GM13976 (cell line): ENCODE data around the gene CHD2.
"Not testable (repeated sequence)": the region's sequence is repeated elsewhere in the genome, so short reads cannot be mapped to it uniquely, and the experiment has no call there.

Experiments used
- DNase-seq: peaks from one replicate; pipeline ENCODE4 v3.0.0; 2012; ENCODE audit warnings: low spot score
- in situ Hi-C: fragments of 300-500 bp; cut with MboI; formaldehyde crosslinking; loops from one replicate; pipeline ENCODE4 v1.12.0; 2022; ENCODE audit warnings: low sequenced_read_pairs, mixed read lengths, inconsistent platforms; ENCODE audit not compliant: unreplicated experiment
- TF ChIP-seq, protein P1 (sequence below): IDR thresholded peaks from 2 replicates; pipeline ENCODE4 v1.5.1; 2012; ENCODE audit warnings: borderline replicate concordance, mild to moderate bottlenecking; ENCODE audit not compliant: insufficient read depth; ENCODE audit errors: extremely low read depth, missing control alignments, control extremely low read depth

The CHD2 gene

DNA sequence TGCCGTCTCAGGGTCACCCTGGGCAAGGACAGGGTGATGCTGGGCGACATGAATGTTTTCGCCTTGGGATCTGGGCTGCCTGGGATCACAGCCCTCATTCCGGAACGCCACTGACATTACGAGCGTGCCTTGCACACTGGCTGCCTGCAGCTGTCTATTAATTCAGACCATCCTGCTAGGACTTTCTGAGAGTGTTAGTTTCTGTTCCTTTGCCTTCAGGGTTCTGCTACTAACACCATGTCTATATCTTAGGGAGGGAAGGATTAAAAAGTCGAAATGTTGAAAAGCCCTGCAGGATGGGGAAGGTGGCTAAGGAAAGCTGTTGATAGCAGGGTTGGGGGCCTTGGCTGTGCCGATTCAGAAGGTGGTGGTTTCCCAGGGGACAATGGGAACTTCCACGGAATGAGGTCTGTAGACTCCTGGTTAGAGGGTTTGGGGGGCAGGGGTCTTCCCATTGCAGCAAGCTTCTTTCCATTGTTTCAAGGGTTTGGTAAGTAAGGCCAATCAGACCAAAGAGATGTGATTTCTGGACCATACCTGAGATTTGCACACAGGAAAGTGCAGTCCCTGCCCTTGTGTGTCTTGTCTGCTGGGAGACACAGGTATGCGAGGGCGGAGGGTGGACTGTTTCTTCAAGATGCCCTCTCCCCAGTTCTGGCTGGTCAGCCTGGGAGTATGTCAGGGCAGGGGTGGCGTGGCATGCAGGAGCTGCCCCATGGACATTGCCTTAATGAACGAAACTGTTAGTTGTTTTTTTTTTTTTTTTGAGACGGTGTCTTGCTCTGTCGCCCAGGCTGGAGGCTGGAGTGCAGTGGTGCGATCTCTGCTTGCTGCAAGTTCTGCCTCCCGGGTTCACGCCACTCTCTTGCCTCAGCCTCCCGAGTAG, 137.9 kb downstream of the CHD2 start:
- TF ChIP-seq, protein P1, sequence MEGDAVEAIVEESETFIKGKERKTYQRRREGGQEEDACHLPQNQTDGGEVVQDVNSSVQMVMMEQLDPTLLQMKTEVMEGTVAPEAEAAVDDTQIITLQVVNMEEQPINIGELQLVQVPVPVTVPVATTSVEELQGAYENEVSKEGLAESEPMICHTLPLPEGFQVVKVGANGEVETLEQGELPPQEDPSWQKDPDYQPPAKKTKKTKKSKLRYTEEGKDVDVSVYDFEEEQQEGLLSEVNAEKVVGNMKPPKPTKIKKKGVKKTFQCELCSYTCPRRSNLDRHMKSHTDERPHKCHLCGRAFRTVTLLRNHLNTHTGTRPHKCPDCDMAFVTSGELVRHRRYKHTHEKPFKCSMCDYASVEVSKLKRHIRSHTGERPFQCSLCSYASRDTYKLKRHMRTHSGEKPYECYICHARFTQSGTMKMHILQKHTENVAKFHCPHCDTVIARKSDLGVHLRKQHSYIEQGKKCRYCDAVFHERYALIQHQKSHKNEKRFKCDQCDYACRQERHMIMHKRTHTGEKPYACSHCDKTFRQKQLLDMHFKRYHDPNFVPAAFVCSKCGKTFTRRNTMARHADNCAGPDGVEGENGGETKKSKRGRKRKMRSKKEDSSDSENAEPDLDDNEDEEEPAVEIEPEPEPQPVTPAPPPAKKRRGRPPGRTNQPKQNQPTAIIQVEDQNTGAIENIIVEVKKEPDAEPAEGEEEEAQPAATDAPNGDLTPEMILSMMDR: no peak
- DNase-seq: no peak
- in situ Hi-C loops: no loop called here

DNA sequence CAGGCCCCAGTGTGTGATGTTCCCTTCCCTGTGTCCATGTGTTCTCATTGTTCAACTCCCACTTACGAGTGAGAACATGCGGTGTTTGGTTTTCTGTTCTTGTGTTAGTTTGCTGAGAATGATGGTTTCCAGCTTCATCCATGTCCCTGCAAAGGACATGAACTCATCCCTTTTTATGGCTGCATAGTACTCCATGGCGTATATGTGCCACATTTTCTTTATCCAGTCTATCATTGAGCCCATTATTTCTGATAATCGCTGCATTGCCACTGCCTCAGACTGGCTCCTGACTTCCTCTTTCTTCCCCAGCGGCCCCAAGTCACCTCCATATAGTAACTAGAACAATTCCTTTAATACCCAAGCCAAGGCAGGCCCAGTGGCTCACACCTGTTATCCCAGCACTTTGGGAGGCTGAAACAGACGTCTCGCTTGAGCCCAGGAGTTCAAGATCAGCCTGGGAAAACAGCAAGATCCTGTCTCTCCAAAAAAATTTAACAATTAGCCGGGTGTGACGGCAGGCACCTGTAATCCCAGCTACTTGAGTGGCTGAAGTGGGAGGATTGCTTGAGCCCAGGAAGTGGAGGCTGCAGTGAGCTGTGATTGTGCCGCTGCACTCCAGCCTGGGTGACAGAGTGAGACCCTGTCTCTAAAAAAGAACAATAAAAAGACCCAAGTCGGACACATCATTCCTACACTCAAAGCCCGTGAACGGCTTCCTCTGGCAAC, 139.6 kb downstream of the CHD2 start:
- DNase-seq, in situ Hi-C loops: not testable (repeated sequence)

DNA sequence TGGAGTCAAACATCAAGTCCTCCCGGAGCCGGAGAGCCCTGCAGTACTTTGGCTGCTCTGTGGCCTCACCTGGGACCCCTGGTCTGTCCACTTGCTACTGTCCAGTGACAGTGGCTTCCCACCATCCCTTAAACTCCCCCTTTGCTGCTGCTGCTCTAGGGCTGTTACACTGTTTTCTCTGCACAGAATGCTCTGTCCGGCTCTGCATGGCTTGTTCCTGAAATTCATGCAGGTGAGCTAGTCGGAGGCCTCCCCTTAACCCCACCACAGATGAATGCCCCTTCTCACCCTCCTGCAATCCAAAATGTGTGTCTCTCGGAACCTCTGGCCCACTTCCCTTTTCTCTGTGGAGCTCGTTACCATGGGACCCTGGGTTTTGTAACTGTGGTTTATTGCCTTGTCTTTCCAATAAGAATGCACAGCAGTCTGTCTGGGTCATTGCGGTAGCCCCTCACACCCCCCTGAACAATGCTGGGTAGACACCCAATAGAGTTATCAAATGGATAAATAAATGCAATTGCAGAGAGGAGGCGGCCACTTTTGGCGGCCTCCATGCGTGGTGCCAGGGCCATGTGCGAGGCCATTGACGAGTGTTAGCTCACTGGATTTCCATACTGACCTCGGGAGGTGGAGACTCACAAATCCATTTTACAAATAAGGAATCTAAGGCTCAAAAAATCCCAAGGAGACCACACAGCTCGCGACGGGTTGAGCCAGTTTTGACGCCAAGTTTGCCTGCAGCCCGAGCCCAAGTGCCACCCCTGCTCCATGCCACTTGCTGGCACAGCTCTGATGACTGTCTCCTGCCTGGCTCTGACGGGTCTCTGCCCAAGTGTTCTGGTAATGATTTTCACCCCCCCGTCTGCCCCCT, 140.4 kb downstream of the CHD2 start:
- no peak for DNase-seq
- TF ChIP-seq, protein P1: no peak
- in situ Hi-C loops: no loop called here

DNA sequence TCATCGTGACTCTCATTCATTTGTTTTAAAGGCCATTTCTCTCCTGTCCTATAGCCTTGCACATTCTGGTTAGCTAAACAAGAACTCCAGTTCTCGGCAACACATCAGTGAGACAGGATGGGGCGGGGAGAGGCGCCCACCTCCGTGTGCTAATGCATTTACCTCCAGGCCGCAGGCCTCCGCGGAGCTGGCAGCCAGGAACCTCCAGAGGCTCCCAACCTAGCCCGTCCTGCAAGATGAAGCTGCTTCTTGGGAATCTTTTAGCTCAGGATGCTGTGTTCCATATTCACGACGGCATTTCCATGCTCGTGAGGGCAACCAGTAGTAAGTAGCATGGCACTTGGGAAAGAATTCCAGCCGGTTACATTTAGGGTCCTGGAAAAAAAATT, 141.0 kb downstream of the CHD2 start:
- DNase-seq: no peak
- TF ChIP-seq, protein P1: no peak
- in situ Hi-C loops: no loop called here

DNA sequence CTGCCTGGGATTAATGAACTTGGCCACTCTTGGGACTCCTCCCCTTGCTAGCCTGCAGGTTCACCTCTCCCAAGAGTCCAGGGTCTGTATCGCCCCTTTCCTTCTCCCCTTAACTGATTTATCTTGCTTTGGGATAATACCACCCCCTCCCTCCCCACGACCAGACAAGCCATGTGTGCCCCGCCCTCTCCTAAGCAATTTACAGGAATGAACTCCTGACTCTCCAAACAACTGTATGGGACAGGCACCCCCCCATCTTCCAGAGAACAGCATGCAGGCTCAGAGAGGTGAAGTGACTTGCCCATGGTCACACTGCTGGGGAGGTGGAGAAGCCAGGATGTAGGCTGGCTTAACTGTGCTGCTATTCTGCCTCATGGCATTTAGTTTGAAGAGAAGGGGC, 142.1 kb downstream of the CHD2 start:
- TF ChIP-seq, protein P1: no peak
- no peak for DNase-seq
- in situ Hi-C loops: no loop called here

DNA sequence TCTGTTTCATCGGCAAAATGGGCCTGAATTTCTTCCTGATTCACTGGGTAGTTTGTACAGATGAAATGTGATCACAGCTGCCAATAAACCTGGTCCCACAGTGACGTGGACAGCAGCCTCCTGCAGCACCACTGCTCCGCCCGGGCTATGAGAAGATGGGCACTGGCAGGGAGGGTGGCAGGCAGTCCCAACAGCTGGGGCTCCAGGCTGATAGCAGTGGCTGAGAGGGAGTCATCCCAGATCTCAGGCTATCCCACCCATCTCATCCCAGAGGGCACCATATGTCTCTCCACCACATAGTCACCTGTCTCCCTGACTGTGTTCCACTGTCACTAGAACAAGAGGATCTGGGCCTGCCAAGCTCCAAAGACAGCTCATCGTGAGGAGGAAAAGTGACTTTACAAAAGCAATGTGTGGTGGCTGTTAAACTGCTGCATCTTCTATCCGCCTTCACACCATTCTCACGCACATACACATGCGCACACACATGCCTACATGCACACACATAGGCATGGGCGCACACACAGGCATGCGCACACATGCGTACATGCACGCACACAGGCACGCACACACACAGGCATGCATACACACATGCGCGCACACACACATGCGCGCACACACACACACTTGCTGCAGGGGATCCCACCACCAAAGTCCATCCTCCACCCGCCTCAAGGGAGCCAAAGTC, 142.7 kb downstream of the CHD2 start:
- DNase-seq: no peak
- TF ChIP-seq, protein P1: no peak
- in situ Hi-C loops: no loop called here
